Ovary (tissue), 3 donors: ENCODE data around the gene NF1.

ENCODE experiments used
- CTCF ChIP-seq, 3 donors: fragments of 450-650 bp in 2 of 3; fragments of 200-600 bp in 1 of 3; IDR thresholded peaks; one replicate each; pipeline versions ENCODE4 v1.5.1 to v1.8.0; 2016 to 2022; ENCODE audit warnings: antibody characterized with exemption in 3 of 3, mild to moderate bottlenecking in 1 of 3
- EP300 ChIP-seq: sonication (generic); formaldehyde crosslinking; IDR thresholded peaks from one replicate; pipeline ENCODE4 v1.6.1; 2017; ENCODE audit warnings: antibody characterized with exemption
- POLR2A ChIP-seq: fragments of 450-650 bp; IDR thresholded peaks from one replicate; pipeline ENCODE4 v1.6.1; 2017; ENCODE audit warnings: antibody characterized with exemption, mild to moderate bottlenecking, moderate library complexity
- donor health status: DM: no; HTN: no; CAD: no.

GRCh38 chr17:31293581-31293980 lies 198.8 kb downstream of the NF1 start:
- TF ChIP-seq POLR2A = no peak
- no peak for TF ChIP-seq CTCF (IDR thresholded peaks at IDR 0.05)
- no peak for TF ChIP-seq EP300
